Mucosa of descending colon (tissue), 3 donors: Measurements from ENCODE around the gene CDH4. TPM values are rescaled to one million over a fixed set of nuclear protein-coding genes. Genes with fewer than 3 reads are reported as not detected.

Experiments used
- ATAC-seq: fragments of 200-7000 bp; cut with Tn5 transposase; one replicate; pipeline ENCODE4 v1.9.1; 2020; ENCODE audit warnings: mild to moderate bottlenecking, moderate library complexity
- DNase-seq, 3 donors: peaks; one replicate each; pipeline ENCODE4 v3.0.0-alpha.2; 2020
- H3K36me3 ChIP-seq: fragments of 200-600 bp; one replicate; pipeline ENCODE4 v1.8.0; 2021; ENCODE audit warnings: low read depth, mild to moderate bottlenecking
- H3K4me1 ChIP-seq: fragments of 200-600 bp; one replicate; pipeline ENCODE4 v1.8.0; 2021; ENCODE audit warnings: low read depth, mild to moderate bottlenecking
- H3K4me3 ChIP-seq: fragments of 200-600 bp; one replicate; pipeline ENCODE4 v1.8.0; 2021; ENCODE audit warnings: mild to moderate bottlenecking
- H3K9me3 ChIP-seq: fragments of 200-600 bp; one replicate; pipeline ENCODE4 v1.8.0; 2021; ENCODE audit warnings: mild to moderate bottlenecking
- intact Hi-C, 2 donors: fragments of 100-400 bp; cut with DNase I in 1 of 2; cut with micrococcal nuclease in 1 of 2; formaldehyde crosslinking; loops; one replicate each; pipeline versions ENCODE4 v1.11.0 to v1.11.1; 2022; cut with DNase I, micrococcal nuclease
- total RNA-seq, 3 donors: library from RNA; stranded (reverse); fragmentation: NEBNext Ultra II Directional in 2 of 3; extraction: Animal tissue kit (Norgen Biotek cat#: 25700) in 2 of 3; gene quantifications; one replicate each; pipeline versions ENCODE4 v1.2.1 to v1.2.4, GENCODE V29; 2021 to 2023
- TF ChIP-seq, protein P1 (sequence below): fragments of 200-600 bp; IDR thresholded peaks from one replicate; pipeline ENCODE4 v1.8.0; 2022; ENCODE audit warnings: antibody characterized with exemption, mild to moderate bottlenecking
- donor health status: DM: no; HTN: no; CAD: no; lungs with moderate emphysema.
- donor health status: DM: no; HTN: no; CAD: no.
- donor health status: DM: no; HTN: yes; CAD: no.

The CDH4 gene
- total RNA-seq, 3 donors from 2014 or later: 0.16 TPM; not detected in 2

DNA sequence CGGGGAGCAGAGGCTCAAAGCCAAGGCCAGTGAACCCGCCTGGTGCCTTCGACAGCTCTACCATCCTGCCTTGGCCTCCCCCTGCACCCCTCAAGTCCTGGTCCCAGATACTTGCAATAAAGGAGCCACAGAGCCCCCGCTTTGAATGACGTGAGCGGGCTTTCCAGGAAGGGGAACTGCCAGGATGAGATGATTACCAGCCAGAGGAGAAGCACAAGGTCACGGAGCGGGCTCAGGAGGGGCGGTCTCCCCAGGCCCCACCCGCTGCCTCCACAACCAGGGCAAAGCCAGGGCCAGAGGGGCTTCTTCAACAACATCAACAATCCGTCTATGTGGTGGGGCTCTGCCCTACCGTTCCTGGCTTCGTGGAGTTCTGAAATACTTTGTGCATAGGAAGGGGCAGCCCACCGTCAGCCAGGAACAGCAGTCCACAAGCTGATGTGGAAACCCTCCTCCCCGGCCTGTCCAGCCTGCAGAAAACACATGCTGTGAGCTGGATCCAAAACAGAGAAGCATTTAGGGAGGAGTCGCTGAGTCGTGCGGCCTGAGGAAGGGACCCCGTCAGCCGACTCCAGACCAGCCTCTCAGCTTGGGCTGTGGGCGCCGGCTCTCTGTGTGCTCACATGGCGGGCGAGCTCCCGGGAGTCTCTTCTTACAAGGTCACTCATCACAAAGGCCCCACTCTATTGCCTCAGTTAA lies 392.5 kb downstream of the CDH4 start:
- intact Hi-C loops: no loop called here
- Histone ChIP-seq H3K9me3 (no peaks in the 10 kb centered on the region), H3K4me1 (no peaks in the 10 kb centered on the region), H3K36me3 (no peaks in the 10 kb centered on the region), H3K4me3 (no peak overlapping the region)
- ATAC-seq: no peak
- DNase-seq: no peak
- TF ChIP-seq, protein P1, sequence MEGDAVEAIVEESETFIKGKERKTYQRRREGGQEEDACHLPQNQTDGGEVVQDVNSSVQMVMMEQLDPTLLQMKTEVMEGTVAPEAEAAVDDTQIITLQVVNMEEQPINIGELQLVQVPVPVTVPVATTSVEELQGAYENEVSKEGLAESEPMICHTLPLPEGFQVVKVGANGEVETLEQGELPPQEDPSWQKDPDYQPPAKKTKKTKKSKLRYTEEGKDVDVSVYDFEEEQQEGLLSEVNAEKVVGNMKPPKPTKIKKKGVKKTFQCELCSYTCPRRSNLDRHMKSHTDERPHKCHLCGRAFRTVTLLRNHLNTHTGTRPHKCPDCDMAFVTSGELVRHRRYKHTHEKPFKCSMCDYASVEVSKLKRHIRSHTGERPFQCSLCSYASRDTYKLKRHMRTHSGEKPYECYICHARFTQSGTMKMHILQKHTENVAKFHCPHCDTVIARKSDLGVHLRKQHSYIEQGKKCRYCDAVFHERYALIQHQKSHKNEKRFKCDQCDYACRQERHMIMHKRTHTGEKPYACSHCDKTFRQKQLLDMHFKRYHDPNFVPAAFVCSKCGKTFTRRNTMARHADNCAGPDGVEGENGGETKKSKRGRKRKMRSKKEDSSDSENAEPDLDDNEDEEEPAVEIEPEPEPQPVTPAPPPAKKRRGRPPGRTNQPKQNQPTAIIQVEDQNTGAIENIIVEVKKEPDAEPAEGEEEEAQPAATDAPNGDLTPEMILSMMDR: no peak

DNA sequence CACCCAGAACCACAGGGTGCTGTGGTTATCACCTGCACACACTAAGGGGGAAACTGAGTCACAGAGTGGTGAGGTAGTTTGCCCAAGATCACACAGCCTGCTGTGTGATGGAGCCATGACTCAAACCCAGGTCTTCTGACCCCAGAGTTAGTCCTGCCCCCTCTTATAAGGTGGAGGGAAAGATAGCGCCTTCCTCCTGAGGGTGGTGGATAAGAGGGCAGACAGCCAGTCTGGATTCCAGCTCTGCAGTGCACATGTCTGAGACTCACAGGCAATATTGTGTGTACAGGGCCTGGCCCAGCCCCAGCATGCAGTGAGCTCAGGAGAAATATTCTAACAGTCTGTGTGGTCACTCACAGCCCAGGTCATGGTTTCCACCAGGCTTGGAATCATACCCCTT lies 393.7 kb downstream of the CDH4 start:
- Histone ChIP-seq H3K36me3 (no peaks in the 10 kb centered on the region), H3K4me3 (no peak overlapping the region), H3K9me3 (no peaks in the 10 kb centered on the region), H3K4me1 (no peaks in the 10 kb centered on the region)
- no peak for ATAC-seq
- DNase-seq: no peak
- intact Hi-C loops: no loop called here
- TF ChIP-seq, protein P1: no peak

DNA sequence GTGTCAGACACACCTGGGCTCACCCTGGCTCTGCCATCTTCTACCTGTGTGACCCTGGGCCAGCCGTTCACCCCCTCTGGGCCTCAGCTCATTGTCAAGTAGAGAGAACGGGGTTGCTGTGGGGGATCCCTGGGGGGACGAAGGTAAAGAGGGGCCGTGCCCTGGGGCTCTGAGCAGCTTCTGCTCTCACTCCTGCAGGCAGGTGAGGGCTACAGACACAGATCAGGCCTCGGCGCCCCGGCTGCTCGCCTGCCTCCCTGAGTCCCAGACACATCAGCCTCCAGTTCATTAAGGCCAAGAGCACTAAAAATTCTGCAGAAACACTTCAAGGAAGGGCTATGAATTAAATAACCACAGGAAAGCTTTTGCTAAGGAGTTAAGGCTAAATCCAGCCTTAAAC lies 394.4 kb downstream of the CDH4 start:
- DNase-seq (no peak), ATAC-seq (no peak)
- Histone ChIP-seq H3K4me1 (no peaks in the 10 kb centered on the region), H3K9me3 (no peaks in the 10 kb centered on the region), H3K4me3 (no peak overlapping the region), H3K36me3 (no peaks in the 10 kb centered on the region)
- intact Hi-C loops: no loop called here
- TF ChIP-seq, protein P1: no peak

- intact Hi-C loops: no loop called here
- DNase-seq (no peak), ATAC-seq (no peak)
- no peaks in the 10 kb centered on the region for H3K9me3 ChIP-seq
- TF ChIP-seq, protein P1: no peak
- no peaks in the 10 kb centered on the region for H3K4me1 ChIP-seq
- no peaks in the 10 kb centered on the region for H3K36me3 ChIP-seq
- H3K4me3 ChIP-seq: no peak overlapping the region
Observed at GRCh38 chr20:61646986-61647385, 394.9 kb downstream of the CDH4 start.

DNA sequence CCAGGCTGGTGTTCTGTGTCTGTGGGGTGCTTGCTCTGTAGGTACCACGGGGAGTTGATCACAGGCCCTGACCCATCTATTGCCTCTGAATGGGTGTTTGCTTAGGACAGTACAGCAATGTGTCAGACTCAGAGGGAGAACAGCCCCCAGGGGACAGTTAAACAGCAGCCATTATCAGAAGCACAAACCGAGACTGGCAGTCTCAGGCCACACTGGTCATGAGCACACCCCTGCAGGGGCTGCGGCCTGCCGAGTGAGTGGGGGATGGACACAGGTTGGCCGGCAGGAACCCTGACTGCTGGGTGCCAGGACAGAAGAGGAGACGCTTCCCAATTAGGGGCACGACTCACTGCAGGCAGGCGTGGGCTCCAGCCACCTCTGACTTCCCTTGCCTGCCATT lies 395.6 kb downstream of the CDH4 start:
- Histone ChIP-seq H3K4me3 (no peak overlapping the region), H3K36me3 (no peaks in the 10 kb centered on the region), H3K9me3 (no peaks in the 10 kb centered on the region), H3K4me1 (no peaks in the 10 kb centered on the region)
- DNase-seq: no peak
- TF ChIP-seq, protein P1: no peak
- no peak for ATAC-seq
- intact Hi-C loops: no loop called here
